Memory B cell (primary cell): ENCODE measurements around the gene DISC1.
"Not testable (repeated sequence)": the region's sequence is repeated elsewhere in the genome, so short reads cannot be mapped to it uniquely, and the experiment has no call there.

Experiments
- ATAC-seq: fragments of 150-1000 bp; cut with Tn5 transposase; 2 replicates; pipeline ENCODE4 v1.10.0; 2021; ENCODE audit warnings: low read depth, mild to moderate bottlenecking, moderate library complexity
- DNase-seq, 2 donors: peaks; one replicate each; pipeline ENCODE4 v3.0.0; 2022; ENCODE audit warnings: low spot score in 2 of 2
- H3K27ac Mint-ChIP-seq: one replicate; pipeline ENCODE4 v1.8.0; 2022; ENCODE audit warnings: mild to moderate bottlenecking, moderate library complexity, mixed read lengths
- H3K27me3 Mint-ChIP-seq: one replicate; pipeline ENCODE4 v1.8.0; 2022; ENCODE audit warnings: mixed read lengths
- H3K36me3 Mint-ChIP-seq: one replicate; pipeline ENCODE4 v1.8.0; 2022; ENCODE audit warnings: mild to moderate bottlenecking, mixed read lengths
- H3K4me1 Mint-ChIP-seq: one replicate; pipeline ENCODE4 v1.8.0; 2022; ENCODE audit warnings: mixed read lengths
- H3K4me3 Mint-ChIP-seq: one replicate; pipeline ENCODE4 v1.8.0; 2022; ENCODE audit warnings: mild to moderate bottlenecking, moderate library complexity, mixed read lengths
- H3K9me3 Mint-ChIP-seq: one replicate; pipeline ENCODE4 v1.8.0; 2022; ENCODE audit warnings: mixed read lengths

The DISC1 gene

GRCh38 chr1:231768416-231768815 is 141.8 kb downstream of the DISC1 start:
- no peak for ATAC-seq
- Mint-ChIP-seq H3K9me3 (no peaks in the 10 kb centered on the region), H3K4me3 (no peak overlapping the region), H3K4me1 (no peaks in the 10 kb centered on the region), H3K27ac (no peak overlapping the region), H3K27me3 (no peaks in the 10 kb centered on the region), H3K36me3 (peaks cover 13% of the 10 kb centered on the region)
- DNase-seq = no peak

- no peak for ATAC-seq
- H3K4me3 Mint-ChIP-seq = no peak overlapping the region
These were observed 144.1 kb downstream of the DISC1 start for GRCh38 chr1:231770506-231771175.

GRCh38 chr1:231774719-231775335 is 148.2 kb downstream of the DISC1 start:
- Mint-ChIP-seq H3K4me3 (no peak overlapping the region), H3K4me1 (peaks cover 3% of the 10 kb centered on the region), H3K27ac (no peak overlapping the region), H3K9me3 (no peaks in the 10 kb centered on the region), H3K27me3 (no peaks in the 10 kb centered on the region), H3K36me3 (peaks cover 23% of the 10 kb centered on the region)
- ATAC-seq (no peak), DNase-seq (no peak)

More at GRCh38 chr1:231770506-231771175, 144.1 kb downstream of the DISC1 start:
- Mint-ChIP-seq H3K4me1 (no peaks in the 10 kb centered on the region), H3K9me3 (no peaks in the 10 kb centered on the region), H3K27me3 (no peaks in the 10 kb centered on the region), H3K27ac (no peak overlapping the region), H3K36me3 (peaks cover 26% of the 10 kb centered on the region)
- no peak for DNase-seq

- Mint-ChIP-seq H3K27me3 (no peaks in the 10 kb centered on the region), H3K4me1 (peaks cover 3% of the 10 kb centered on the region), H3K9me3 (no peaks in the 10 kb centered on the region), H3K27ac (no peak overlapping the region), H3K36me3 (peaks cover 19% of the 10 kb centered on the region), H3K4me3 (no peak overlapping the region)
- no peak for DNase-seq
- ATAC-seq = no peak
These were observed 149.6 kb downstream of the DISC1 start for GRCh38 chr1:231776010-231776756.

- H3K27ac Mint-ChIP-seq = no peak overlapping the region
- no peaks in the 10 kb centered on the region for H3K9me3 Mint-ChIP-seq
- H3K27me3 Mint-ChIP-seq = no peaks in the 10 kb centered on the region
- no peak for ATAC-seq
- H3K36me3 Mint-ChIP-seq = peaks cover 19% of the 10 kb centered on the region
- DNase-seq = no peak
- H3K4me3 Mint-ChIP-seq = no peak overlapping the region
- H3K4me1 Mint-ChIP-seq = peaks cover 7% of the 10 kb centered on the region
These were observed 150.1 kb downstream of the DISC1 start for GRCh38 chr1:231776757-231777062.

GRCh38 chr1:231778009-231778719 is 151.6 kb downstream of the DISC1 start:
- no peak for ATAC-seq

GRCh38 chr1:231779081-231779480 is 152.5 kb downstream of the DISC1 start:
- peaks cover 11% of the 10 kb centered on the region for H3K36me3 Mint-ChIP-seq
- no peak overlapping the region for H3K4me3 Mint-ChIP-seq
- DNase-seq (no peak), ATAC-seq (no peak)
- peaks cover 9% of the 10 kb centered on the region for H3K4me1 Mint-ChIP-seq
- no peaks in the 10 kb centered on the region for H3K27me3 Mint-ChIP-seq
- H3K27ac Mint-ChIP-seq = no peak overlapping the region
- H3K9me3 Mint-ChIP-seq = no peaks in the 10 kb centered on the region

More at GRCh38 chr1:231778009-231778719, 151.6 kb downstream of the DISC1 start:
- no peaks in the 10 kb centered on the region for H3K9me3 Mint-ChIP-seq
- peaks cover 15% of the 10 kb centered on the region for H3K36me3 Mint-ChIP-seq
- peaks cover 9% of the 10 kb centered on the region for H3K4me1 Mint-ChIP-seq
- DNase-seq = no peak
- no peaks in the 10 kb centered on the region for H3K27me3 Mint-ChIP-seq
- no peak overlapping the region for H3K4me3 Mint-ChIP-seq
- no peak overlapping the region for H3K27ac Mint-ChIP-seq

- Mint-ChIP-seq H3K4me3 (no peak overlapping the region), H3K27me3 (no peaks in the 10 kb centered on the region), H3K36me3 (no peaks in the 10 kb centered on the region), H3K27ac (no peak overlapping the region), H3K4me1 (peaks cover 9% of the 10 kb centered on the region), H3K9me3 (no peaks in the 10 kb centered on the region)
- DNase-seq (no peak), ATAC-seq (no peak)
These were observed 155.3 kb downstream of the DISC1 start for GRCh38 chr1:231781892-231782291.

- H3K4me3 Mint-ChIP-seq, H3K27ac Mint-ChIP-seq, ATAC-seq, H3K27me3 Mint-ChIP-seq, DNase-seq, H3K9me3 Mint-ChIP-seq, H3K36me3 Mint-ChIP-seq, H3K4me1 Mint-ChIP-seq: not testable (repeated sequence)
These were observed 158.5 kb downstream of the DISC1 start for GRCh38 chr1:231785073-231785472.

GRCh38 chr1:231786126-231786525 is 159.5 kb downstream of the DISC1 start:
- DNase-seq = no peak
- no peaks in the 10 kb centered on the region for H3K9me3 Mint-ChIP-seq
- H3K4me3 Mint-ChIP-seq = no peak overlapping the region
- peaks cover 4% of the 10 kb centered on the region for H3K36me3 Mint-ChIP-seq
- ATAC-seq = no peak
- H3K27ac Mint-ChIP-seq = no peak overlapping the region
- no peaks in the 10 kb centered on the region for H3K27me3 Mint-ChIP-seq
- peaks cover 6% of the 10 kb centered on the region for H3K4me1 Mint-ChIP-seq

- Mint-ChIP-seq H3K27me3 (no peaks in the 10 kb centered on the region), H3K4me1 (no peaks in the 10 kb centered on the region), H3K4me3 (no peak overlapping the region), H3K36me3 (peaks cover 15% of the 10 kb centered on the region), H3K27ac (no peak overlapping the region), H3K9me3 (no peaks in the 10 kb centered on the region)
- no peak for ATAC-seq
- DNase-seq = no peak
These were observed 166.0 kb downstream of the DISC1 start for GRCh38 chr1:231792634-231793033.

- DNase-seq = no peak
- H3K36me3 Mint-ChIP-seq = peaks cover 13% of the 10 kb centered on the region
These were observed 167.3 kb downstream of the DISC1 start for GRCh38 chr1:231793893-231794292.

GRCh38 chr1:231796141-231796540 is 169.6 kb downstream of the DISC1 start:
- Mint-ChIP-seq H3K4me3 (no peak overlapping the region), H3K9me3 (peaks cover 3% of the 10 kb centered on the region), H3K27ac (no peak overlapping the region), H3K36me3 (peaks cover 17% of the 10 kb centered on the region), H3K27me3 (no peaks in the 10 kb centered on the region), H3K4me1 (peaks cover 3% of the 10 kb centered on the region)
- no peak for DNase-seq
- no peak for ATAC-seq

More at GRCh38 chr1:231793893-231794292, 167.3 kb downstream of the DISC1 start:
- ATAC-seq = no peak
- H3K9me3 Mint-ChIP-seq = no peaks in the 10 kb centered on the region
- H3K27ac Mint-ChIP-seq = no peak overlapping the region
- H3K4me3 Mint-ChIP-seq = no peak overlapping the region
- H3K27me3 Mint-ChIP-seq = no peaks in the 10 kb centered on the region
- no peaks in the 10 kb centered on the region for H3K4me1 Mint-ChIP-seq

GRCh38 chr1:231799363-231799986 is 172.9 kb downstream of the DISC1 start:
- Mint-ChIP-seq H3K9me3 (peaks cover 3% of the 10 kb centered on the region), H3K27ac (peak overlapping the region; percentile 81), H3K4me1 (peaks cover 3% of the 10 kb centered on the region), H3K36me3 (peaks cover 12% of the 10 kb centered on the region), H3K4me3 (no peak overlapping the region), H3K27me3 (no peaks in the 10 kb centered on the region)
- DNase-seq (no peak), ATAC-seq (no peak)
